ENCODE data around the gene CMSS1.

The CMSS1 gene

DNA sequence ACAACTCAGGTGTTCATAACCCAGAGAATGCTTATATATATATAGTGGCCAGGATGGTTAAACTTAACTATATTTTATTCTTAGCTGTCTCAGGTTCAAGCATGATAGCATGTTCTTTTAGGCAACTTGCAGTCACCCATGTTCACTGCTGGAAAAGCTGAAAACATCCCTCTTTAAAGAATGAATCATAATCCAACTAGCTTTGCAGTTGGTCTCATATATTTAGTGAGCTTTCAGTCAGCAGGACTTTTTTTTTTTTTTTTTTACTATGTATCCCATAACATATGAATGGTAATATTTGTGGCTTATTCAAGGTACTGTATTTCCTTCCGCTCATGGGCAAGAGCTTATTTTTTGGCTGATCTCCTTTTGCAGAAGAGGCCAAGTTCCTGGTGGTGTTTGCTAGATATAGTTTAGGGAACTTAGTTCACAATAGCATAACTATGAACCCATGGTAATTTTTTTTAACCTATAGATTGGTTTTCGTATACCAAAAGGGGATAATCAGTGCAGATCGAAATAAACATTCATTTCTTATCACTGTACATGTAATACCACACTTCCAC, 77.6 kb downstream of the CMSS1 start:
- no peak for DNase-seq (ENCODE audit: extremely low read depth, low read depth)
- H3K4me3 ChIP-seq (replicated peaks; ENCODE audit: low read depth, low read length) = no peak overlapping the region
- TF ChIP-seq, protein P1, sequence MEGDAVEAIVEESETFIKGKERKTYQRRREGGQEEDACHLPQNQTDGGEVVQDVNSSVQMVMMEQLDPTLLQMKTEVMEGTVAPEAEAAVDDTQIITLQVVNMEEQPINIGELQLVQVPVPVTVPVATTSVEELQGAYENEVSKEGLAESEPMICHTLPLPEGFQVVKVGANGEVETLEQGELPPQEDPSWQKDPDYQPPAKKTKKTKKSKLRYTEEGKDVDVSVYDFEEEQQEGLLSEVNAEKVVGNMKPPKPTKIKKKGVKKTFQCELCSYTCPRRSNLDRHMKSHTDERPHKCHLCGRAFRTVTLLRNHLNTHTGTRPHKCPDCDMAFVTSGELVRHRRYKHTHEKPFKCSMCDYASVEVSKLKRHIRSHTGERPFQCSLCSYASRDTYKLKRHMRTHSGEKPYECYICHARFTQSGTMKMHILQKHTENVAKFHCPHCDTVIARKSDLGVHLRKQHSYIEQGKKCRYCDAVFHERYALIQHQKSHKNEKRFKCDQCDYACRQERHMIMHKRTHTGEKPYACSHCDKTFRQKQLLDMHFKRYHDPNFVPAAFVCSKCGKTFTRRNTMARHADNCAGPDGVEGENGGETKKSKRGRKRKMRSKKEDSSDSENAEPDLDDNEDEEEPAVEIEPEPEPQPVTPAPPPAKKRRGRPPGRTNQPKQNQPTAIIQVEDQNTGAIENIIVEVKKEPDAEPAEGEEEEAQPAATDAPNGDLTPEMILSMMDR (IDR thresholded peaks at IDR 0.05; ENCODE audit: low read depth, low read length, missing control alignments) = no peak

DNA sequence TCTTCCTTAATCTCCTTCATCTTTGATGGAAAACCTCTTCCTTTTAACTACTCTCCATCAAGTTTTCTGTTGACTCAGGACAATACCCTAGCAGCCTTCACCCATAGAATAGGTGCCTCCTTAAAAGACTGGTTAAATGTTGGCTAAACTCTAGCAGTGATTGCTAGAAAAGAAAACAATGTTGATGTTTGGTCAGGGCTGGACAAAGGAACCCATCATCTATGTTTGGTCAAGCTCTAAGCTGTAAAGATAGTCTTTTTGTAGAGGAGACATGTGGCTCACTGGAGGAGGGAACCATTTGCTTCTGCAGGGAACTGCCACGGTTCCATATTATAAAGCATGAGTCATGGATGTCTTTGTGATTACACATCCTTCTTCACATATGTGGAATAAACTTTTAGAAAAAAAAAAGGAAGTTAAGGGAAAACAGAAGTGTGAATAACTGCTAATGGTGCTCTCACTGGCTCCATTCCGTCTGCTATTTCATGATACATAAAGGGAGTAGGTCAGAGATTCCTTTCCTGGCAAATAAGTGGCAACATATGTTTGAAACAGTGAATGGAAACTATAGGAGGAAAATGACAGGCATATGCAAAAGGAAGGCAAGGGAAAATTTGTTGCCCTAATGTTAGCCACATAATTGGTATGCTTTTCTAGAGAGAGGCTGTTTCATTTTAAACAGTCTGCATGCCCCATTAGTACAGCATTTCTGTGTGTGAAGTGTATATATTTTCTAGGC, 78.2 kb downstream of the CMSS1 start:
- TF ChIP-seq, protein P1 (IDR thresholded peaks at IDR 0.05; ENCODE audit: low read depth, low read length, missing control alignments) = no peak
- no peak overlapping the region for H3K4me3 ChIP-seq (replicated peaks; ENCODE audit: low read depth, low read length)
- peak; percentile 97 for DNase-seq (ENCODE audit: extremely low read depth, low read depth)

- TF ChIP-seq, protein P1 (IDR thresholded peaks at IDR 0.05; ENCODE audit: low read depth, low read length, missing control alignments) = no peak
- H3K4me3 ChIP-seq (replicated peaks; ENCODE audit: low read depth, low read length) = no peak overlapping the region
- DNase-seq (ENCODE audit: extremely low read depth, low read depth) = no peak
Measured at GRCh38 chr3:99896482-99896881, 78.8 kb downstream of the CMSS1 start.

DNA sequence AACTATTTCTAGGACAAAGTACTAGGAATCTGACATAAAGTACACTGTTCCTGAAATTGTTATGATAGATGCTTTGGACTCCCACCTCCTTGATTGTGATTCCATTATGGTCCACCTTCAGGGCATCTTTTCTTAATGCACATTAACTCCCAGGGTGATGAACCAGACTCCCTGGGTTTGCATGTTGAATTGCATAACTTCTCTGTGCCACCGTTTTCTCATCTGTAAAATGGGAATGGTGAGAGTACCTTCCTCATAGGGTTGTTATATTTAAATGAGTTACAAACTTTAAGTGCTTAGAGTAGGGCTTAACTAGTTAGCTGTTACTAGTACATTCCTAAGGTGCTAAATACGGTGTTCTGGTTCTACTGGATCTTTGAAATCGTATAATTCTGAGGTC, 81.9 kb downstream of the CMSS1 start:
- H3K4me3 ChIP-seq (replicated peaks; ENCODE audit: low read depth, low read length) = no peak overlapping the region
- TF ChIP-seq, protein P1 (IDR thresholded peaks at IDR 0.05; ENCODE audit: low read depth, low read length, missing control alignments) = no peak
- no peak for DNase-seq (ENCODE audit: extremely low read depth, low read depth)

GRCh38 chr3:99900248-99900647, 82.6 kb downstream of the CMSS1 start:
- H3K4me3 ChIP-seq (replicated peaks; ENCODE audit: low read depth, low read length) = no peak overlapping the region
- TF ChIP-seq, protein P1 (IDR thresholded peaks at IDR 0.05; ENCODE audit: low read depth, low read length, missing control alignments) = no peak
- no peak for DNase-seq (ENCODE audit: extremely low read depth, low read depth)

- TF ChIP-seq, protein P1 (IDR thresholded peaks at IDR 0.05; ENCODE audit: low read depth, low read length, missing control alignments) = no peak
- no peak overlapping the region for H3K4me3 ChIP-seq (replicated peaks; ENCODE audit: low read depth, low read length)
- peak; percentile 80 for DNase-seq (ENCODE audit: extremely low read depth, low read depth)
Measured at GRCh38 chr3:99901200-99901926, 83.7 kb downstream of the CMSS1 start.
